Pancreas (tissue), 10 donors: ENCODE data around the gene DBT. TPM values are rescaled to one million over a fixed set of nuclear protein-coding genes. Genes with fewer than 3 reads are reported as not detected.

Experiments
- ATAC-seq, 4 donors: fragments of 200-7000 bp; cut with Tn5 transposase; one replicate each; pipeline versions ENCODE4 v1.8.0 to v1.9.1; 2020; ENCODE audit warnings: mild to moderate bottlenecking in 4 of 4, moderate library complexity in 4 of 4
- DNase-seq, 6 donors: peaks; one replicate each; pipeline ENCODE4 v3.0.0-alpha.2; 2020
- FAIRE-seq: peaks from 2 replicates; lab custom pipeline; 2012; peaks lifted over from hg19 to GRCh38; lab: Jason Lieb, UNC
- H3K27ac ChIP-seq, 4 donors: fragments of 200-600 bp; sonication (generic); 1 replicate in 3 of 4; 2 replicates in 1 of 4; pipeline versions ENCODE4 v1.5.0 to v1.8.0; 2020
- H3K27me3 ChIP-seq, 4 donors: fragments of 200-600 bp; one replicate each; pipeline ENCODE4 v1.8.0; 2021
- H3K36me3 ChIP-seq, 3 donors: fragments of 200-600 bp; sonication (generic) in 1 of 3; one replicate each; pipeline versions ENCODE4 v1.5.0 to v1.8.0; 2020 to 2021
- H3K4me1 ChIP-seq, 3 donors: fragments of 200-600 bp; one replicate each; pipeline ENCODE4 v1.8.0; 2021
- H3K4me3 ChIP-seq, 4 donors: fragments of 200-600 bp; sonication (generic) in 2 of 4; one replicate each; pipeline versions ENCODE4 v1.5.0 to v1.8.0; 2020 to 2021
- H3K9me3 ChIP-seq, 4 donors: fragments of 200-600 bp; one replicate each; pipeline ENCODE4 v1.8.0; 2021
- WGBS, 2 donors: extraction: QIAGEN DNeasy Blood & Tissue Kit; methylation state at CpG; one replicate each; pipeline ENCODE4 v1.1.7; 2013; 5-methylcytosine and 5-hydroxymethylcytosine counted together
- intact Hi-C, 3 donors: fragments of 100-400 bp; cut with DNase I; formaldehyde crosslinking; loops; one replicate each; pipeline versions ENCODE4 v1.11.1 to v1.14.2; 2022
- polyA plus RNA-seq, 2 donors: library from polyadenylated mRNA; stranded (reverse); fragments of 200-250 nt; gene quantifications; one replicate each; pipeline ENCODE4 v1.2.3, GENCODE V29; 2013
- total RNA-seq, 6 donors: library from RNA; stranded (reverse); fragmentation: NEBNext Ultra II Directional in 4 of 6; extraction: Animal tissue kit (Norgen Biotek cat#: 25700) in 4 of 6; gene quantifications; one replicate each; pipeline versions ENCODE4 v1.2.1 to v1.2.4, GENCODE V29; 2021 to 2023
- TF ChIP-seq, protein P1 (sequence below), 4 donors: fragments of 200-600 bp; sonication (generic) in 3 of 4; IDR thresholded peaks; one replicate each; pipeline versions ENCODE4 v1.5.0 to v1.8.0; 2021; ENCODE audit warnings: antibody characterized with exemption in 4 of 4
- donor health status: healthy with polysubstance abuse.
- donor health status: DM: no; HTN: no; CAD: no; lungs with moderate emphysema.
- donor health status: DM: no; HTN: no; CAD: no.
- donor health status: control.
- donor health status: control.
- donor health status: Bipolar disorder and iron deficiency.
- donor health status: DM: yes; HTN: yes; CAD: no.
- donor health status: DM: no; HTN: no; CAD: no.
- donor health status: DM: no; HTN: no; CAD: no.
- donor health status: DM: yes; HTN: yes; CAD: no.

Gene DBT
- total and polyA plus RNA-seq, 8 donors, result 1.7 to 12.8 (median 8.9) TPM

DNA sequence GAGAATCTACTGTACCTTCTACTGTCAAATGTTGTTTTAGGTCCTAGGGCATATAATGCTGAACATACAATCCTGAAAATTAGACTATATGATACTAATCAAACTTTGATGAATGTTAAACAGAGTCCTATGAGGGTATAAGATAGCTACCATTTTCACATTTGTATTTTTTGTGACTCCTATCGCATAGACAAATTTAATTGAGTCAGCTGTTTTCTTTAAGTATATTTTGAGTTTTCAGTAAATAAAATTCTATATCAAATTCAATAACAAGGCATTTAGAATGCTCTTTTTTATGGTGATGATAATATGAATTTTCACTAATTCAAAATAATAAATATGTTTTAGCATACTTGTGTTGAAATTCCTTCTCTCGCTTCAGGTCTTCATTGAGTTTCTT, 81.6 kb downstream of the DBT start:
- FAIRE-seq (no peak), ATAC-seq (no peak), DNase-seq (no peak)
- Histone ChIP-seq H3K4me1 (no peaks in the 10 kb centered on the region), H3K36me3 (no peaks in the 10 kb centered on the region), H3K9me3 (no peaks in the 10 kb centered on the region), H3K27me3 (no peaks in the 10 kb centered on the region), H3K4me3 (no peak overlapping the region), H3K27ac (no peak overlapping the region)
- intact Hi-C loops, result no loop called here
- 97 to 98% methylated on average over 2 of the region's 2 CpGs for WGBS, 2 donors
- TF ChIP-seq, protein P1, sequence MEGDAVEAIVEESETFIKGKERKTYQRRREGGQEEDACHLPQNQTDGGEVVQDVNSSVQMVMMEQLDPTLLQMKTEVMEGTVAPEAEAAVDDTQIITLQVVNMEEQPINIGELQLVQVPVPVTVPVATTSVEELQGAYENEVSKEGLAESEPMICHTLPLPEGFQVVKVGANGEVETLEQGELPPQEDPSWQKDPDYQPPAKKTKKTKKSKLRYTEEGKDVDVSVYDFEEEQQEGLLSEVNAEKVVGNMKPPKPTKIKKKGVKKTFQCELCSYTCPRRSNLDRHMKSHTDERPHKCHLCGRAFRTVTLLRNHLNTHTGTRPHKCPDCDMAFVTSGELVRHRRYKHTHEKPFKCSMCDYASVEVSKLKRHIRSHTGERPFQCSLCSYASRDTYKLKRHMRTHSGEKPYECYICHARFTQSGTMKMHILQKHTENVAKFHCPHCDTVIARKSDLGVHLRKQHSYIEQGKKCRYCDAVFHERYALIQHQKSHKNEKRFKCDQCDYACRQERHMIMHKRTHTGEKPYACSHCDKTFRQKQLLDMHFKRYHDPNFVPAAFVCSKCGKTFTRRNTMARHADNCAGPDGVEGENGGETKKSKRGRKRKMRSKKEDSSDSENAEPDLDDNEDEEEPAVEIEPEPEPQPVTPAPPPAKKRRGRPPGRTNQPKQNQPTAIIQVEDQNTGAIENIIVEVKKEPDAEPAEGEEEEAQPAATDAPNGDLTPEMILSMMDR (IDR thresholded peaks at IDR 0.05), result no peak

DNA sequence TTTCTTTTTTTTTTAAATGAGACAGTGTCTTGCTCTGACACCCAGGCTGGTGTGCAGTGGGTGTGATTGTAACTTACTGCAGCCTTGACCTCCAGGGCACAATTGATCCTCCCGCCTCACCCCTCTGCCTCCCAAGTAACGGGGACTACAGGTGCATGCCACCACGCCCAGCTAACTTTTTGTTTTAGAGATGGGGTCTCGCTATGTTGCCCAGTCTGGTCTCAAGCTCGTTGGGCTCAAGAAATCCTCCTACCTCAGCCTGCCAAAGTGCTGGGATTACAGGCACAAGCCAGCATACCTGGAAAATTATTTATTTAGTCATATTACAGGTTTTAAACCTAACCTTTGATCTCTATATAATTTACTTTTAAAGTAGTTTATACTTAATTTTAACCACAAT, 84.9 kb downstream of the DBT start:
- DNase-seq (no peak), ATAC-seq (no peak), FAIRE-seq (no peak)
- H3K9me3 ChIP-seq, result no peaks in the 10 kb centered on the region
- H3K36me3 ChIP-seq, result no peaks in the 10 kb centered on the region
- intact Hi-C loops, result no loop called here
- H3K4me1 ChIP-seq, result no peaks in the 10 kb centered on the region
- WGBS, 2 donors, result 81 to 89% methylated on average over 5 of the region's 5 CpGs
- no peak overlapping the region for H3K27ac ChIP-seq
- no peak overlapping the region for H3K4me3 ChIP-seq
- TF ChIP-seq, protein P1 (IDR thresholded peaks at IDR 0.05), result no peak
- H3K27me3 ChIP-seq, result no peaks in the 10 kb centered on the region

DNA sequence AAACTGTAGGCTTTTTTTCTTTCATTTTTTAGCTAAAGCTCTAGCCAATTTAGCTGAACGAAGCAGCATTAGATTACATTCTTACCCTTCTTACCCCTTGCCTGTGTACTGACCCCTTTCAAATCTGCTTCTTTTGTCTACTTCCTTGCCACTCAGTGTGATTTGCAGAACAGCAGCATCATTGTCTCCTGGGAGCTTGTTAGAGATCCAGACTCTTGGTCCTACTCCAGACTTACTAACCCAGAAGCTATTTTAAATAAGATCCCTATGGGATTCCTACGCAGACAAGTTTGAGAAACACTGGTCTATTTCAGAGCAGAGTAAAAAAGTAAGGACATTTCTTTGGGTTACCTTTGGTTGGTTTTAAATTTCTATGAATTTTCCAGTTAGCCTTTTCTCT, 85.4 kb downstream of the DBT start:
- ATAC-seq, result no peak
- H3K4me3 ChIP-seq, result no peak overlapping the region
- no peak overlapping the region for H3K27ac ChIP-seq
- H3K4me1 ChIP-seq, result no peaks in the 10 kb centered on the region
- H3K27me3 ChIP-seq, result no peaks in the 10 kb centered on the region
- TF ChIP-seq, protein P1 (IDR thresholded peaks at IDR 0.05), result no peak
- 72 to 77% methylated on average over 2 of the region's 2 CpGs for WGBS, 2 donors
- no peaks in the 10 kb centered on the region for H3K9me3 ChIP-seq
- FAIRE-seq, result no peak
- DNase-seq, result no peak
- no peaks in the 10 kb centered on the region for H3K36me3 ChIP-seq
- intact Hi-C loops, result no loop called here

DNA sequence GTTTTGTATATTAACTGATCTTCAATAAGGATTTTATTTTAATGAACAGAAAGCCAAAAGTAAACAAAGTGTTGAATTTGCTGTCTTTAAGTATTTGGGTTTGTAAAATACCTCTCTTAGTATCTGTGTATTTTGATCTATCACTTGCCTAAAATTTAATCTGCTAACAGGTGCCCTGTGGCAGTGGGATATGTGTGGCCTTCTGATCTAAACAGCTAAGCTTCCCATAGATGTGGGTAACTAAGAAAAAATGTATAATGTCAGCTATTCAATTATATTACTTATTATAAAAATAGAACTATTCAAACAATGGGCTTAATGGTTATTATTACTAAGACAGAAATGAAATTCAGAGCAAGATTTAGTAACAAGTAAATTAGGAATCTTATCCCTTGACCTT, 86.8 kb downstream of the DBT start:
- intact Hi-C loops, result no loop called here
- Histone ChIP-seq H3K9me3 (no peaks in the 10 kb centered on the region), H3K36me3 (no peaks in the 10 kb centered on the region), H3K27ac (no peak overlapping the region), H3K4me3 (no peak overlapping the region), H3K4me1 (no peaks in the 10 kb centered on the region), H3K27me3 (no peaks in the 10 kb centered on the region)
- TF ChIP-seq, protein P1 (IDR thresholded peaks at IDR 0.05), result no peak
- no peak for FAIRE-seq
- no peak for DNase-seq
- ATAC-seq, result no peak

DNA sequence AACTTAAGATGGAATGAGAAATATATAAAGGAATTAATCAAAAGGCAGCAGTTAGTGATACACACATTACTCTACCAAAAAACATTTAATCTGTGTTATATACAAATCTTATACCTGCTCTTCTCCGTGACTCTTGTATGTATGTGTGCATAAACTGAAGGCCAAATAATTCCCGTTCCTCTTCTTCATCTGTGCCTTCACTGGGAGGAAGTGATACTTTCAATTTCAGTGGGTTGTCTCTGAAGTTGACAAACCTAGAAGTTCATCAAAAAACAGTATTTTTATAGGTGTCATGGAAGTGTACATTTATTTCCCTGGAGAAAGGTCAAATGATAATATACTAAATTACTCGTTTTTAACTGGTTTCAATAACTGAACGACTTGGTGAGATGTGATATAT, 97.4 kb downstream of the DBT start:
- no peak for FAIRE-seq
- Histone ChIP-seq H3K4me1 (no peaks in the 10 kb centered on the region), H3K4me3 (no peak overlapping the region), H3K9me3 (no peaks in the 10 kb centered on the region), H3K27me3 (no peaks in the 10 kb centered on the region), H3K36me3 (peaks cover 0 to 9% (median 0%) of the 10 kb centered on the region in 3 donors), H3K27ac (no peak overlapping the region)
- TF ChIP-seq, protein P1 (IDR thresholded peaks at IDR 0.05), result no peak
- 79 to 85% methylated on average over 4 of the region's 4 CpGs for WGBS, 2 donors
- no peak for DNase-seq
- intact Hi-C loops, result no loop called here
- no peak for ATAC-seq
